Pons (tissue), 1 donor: ENCODE data around the gene RSL1D1.
"Not testable (repeated sequence)": the region's sequence is repeated elsewhere in the genome, so short reads cannot be mapped to it uniquely, and the experiment has no call there.

ENCODE experiments used
- DNase-seq: peaks from one replicate; pipeline ENCODE4 v3.0.0-alpha.2; 2016; ENCODE audit warnings: low spot score

Gene RSL1D1

DNA sequence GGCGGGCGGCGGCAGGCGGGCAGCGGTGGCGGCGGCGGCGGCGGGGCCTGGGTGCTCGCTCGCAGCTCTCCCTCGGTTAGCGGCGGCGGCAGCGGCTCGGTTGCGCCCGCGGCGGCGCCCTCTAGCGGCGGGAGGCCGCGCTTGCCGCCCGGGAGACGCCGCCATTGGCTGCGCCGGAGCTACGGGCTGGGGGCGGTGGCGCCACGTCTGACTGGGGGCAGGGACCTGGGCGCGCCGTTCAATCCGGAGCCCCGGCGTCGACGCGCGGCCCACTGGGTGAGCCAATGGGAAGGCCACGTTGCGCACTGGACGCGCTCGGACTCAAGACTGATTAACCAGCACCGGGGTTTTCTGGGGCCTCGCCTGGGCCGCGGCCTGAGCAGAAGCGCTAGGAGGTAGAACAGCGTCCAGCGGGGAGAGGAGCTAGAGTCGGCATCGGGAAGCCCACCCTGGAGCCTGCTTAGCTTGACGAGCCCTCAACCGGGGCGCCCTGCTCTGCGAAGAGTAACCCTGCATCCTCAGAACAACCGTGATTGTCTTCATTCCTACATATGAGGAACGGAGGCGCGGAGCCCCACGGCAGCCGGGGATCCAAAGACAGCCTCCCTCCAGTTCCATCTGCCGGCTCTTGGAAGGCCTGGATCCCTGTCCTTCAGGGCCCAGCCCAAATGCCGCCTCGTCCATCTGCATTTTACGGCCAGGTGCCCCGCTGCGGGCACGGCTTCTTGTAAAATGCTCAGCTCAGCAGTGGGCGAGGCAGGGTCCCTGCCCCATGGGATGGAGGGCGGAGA, 54.0 kb downstream of the RSL1D1 start, which contains the start of gene ZC3H7A:
Gene ZC3H7A (minus strand): TSS at position 93 of the 791 bp plus-strand sequence. CDS start 14,904 bp downstream, outside the sequence.
- peak; percentile 94 for DNase-seq

- peak; percentile 28 for DNase-seq
Observed at GRCh38 chr16:11796227-11797165, 54.8 kb downstream of the RSL1D1 start.

DNA sequence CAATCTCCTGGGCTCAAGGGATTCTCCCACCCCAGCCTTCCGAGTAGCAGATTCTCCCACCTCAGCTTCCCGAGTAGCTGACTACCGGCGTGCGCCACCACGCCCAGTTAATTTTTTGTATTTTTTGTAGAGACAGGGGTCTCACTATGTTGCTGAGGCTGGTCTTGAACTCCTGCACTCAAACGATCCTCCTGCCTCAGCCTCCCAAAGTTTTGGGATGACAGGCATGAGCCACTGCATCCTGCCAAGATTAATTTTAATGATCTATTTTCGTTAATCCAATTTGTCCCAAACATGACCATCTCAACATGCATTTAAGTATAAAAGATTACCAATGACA, 55.5 kb downstream of the RSL1D1 start:
- no peak for DNase-seq

GRCh38 chr16:11794996-11795886, 56.1 kb downstream of the RSL1D1 start:
- DNase-seq: no peak

DNA sequence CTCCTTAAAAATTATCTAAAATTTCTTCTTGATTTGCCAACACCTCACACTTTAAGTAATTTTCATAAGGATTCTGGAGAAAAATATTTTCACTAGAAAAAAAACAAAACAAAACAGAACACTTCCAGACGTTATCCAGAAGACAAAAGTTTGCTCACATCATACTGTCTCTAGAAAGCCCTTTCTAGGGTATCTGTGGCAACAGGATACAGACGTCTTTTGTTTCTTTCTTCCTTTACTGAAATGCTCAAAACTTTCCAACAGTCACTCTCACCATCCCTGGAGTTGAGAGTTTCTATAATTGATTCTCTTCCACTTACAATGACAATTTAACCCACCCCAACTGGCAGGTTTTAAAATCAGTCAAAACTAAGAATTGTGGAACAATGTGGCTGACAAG, 56.9 kb downstream of the RSL1D1 start:
- DNase-seq: no peak

DNA sequence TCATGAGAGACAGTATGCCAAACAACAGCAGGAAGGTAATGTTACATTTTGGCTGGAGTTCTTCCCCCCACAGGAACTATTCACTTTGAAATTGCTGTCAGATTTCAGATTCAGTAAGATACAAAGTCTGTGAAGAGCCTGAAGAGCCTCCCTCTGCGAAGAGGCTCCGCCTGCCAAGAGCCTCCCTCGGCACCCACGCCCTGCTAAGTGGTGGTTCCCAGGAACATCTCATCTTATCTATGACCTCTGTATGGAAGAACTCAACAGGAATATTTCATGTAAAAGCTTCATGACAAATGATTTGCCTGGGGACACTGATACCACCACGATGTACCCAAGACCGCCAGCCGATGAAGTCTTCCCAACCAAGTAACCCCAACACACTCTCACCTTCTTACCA, 57.5 kb downstream of the RSL1D1 start:
- DNase-seq: no peak

DNA sequence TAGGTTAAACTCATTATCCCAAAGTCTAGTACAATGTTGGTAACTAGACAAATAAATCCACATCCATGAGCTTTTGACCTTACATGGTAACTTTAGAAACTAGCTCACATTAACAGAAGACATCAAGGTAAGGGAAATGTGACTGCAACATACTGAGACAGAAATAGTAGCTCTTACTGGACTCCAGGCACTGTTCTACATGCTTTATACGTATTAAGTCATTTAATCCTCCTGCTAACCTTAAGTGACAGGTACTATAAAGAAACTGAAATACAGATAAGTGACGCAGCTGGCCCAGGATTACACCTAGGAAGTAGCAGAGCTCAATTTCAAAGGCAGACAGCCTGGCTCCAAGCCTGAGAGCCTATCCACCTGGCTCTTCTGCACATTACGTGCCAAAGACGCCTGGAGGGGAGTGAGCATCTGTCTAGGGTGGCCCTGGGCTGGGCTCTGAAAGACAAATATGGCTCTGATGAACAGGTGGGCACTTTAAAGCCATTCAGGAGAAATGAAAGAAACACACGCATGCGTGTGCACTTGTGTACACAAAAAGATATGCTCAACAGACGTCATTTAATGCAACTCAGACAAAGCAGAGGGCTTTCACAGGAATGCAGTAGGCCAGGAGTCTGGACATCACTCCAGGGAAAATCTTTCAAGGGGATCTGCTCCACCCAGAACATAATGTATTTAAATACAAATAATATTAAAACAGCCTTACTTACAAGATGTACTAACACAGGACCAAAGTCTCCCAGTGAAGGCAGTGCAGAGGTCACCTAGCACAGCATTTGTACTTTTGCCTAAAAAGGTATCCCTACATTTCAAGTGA, 58.7 kb downstream of the RSL1D1 start:
- no peak for DNase-seq

- DNase-seq: no peak
Observed at GRCh38 chr16:11791144-11791828, 60.1 kb downstream of the RSL1D1 start.

DNA sequence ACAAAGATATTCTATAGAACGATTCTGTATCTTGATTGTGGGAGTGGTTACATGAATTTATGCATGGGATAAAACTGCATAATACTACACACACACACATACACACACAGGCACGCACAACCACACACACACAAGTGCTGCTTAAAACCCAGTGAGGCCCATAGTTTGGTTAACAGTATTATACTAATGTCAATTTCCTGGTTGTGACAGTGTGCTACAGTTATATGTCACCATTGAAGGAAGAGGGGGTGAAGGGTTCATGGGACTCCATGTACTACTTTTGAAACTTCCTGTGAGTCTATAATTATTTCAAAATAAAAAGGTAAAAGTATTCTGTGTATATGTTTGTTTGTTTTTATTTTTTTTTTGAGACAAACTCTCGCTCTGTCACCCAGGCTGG, 62.4 kb downstream of the RSL1D1 start:
- DNase-seq: no peak

GRCh38 chr16:11784980-11785599, 66.3 kb downstream of the RSL1D1 start:
- not testable (repeated sequence) for DNase-seq

DNA sequence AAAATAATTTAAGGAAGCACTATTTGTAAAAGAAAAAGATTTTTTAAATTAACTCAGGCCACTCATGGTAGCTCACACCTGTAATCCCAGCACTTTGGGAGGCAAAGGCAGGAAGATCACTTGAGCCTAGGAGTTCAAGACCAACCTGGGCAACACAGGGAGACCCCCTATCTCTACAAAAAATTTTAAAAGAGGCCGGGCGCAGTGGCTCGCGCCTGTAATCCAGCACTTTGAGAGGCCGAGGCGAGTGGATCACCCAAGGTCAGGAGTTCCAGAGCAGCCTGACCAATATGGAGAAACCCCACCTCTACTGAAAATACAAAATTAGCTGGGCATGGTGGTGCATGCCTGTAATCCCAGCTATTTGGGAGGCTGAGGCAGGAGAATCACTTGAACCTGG, 67.0 kb downstream of the RSL1D1 start:
- not testable (repeated sequence) for DNase-seq

- no peak for DNase-seq
Observed at GRCh38 chr16:11784038-11784369, 67.3 kb downstream of the RSL1D1 start.
